Umbilical cord (tissue), 2 donors: ENCODE results near the gene ERCC6. TPM values are rescaled to one million over a fixed set of nuclear protein-coding genes. Genes with fewer than 3 reads are reported as not detected.
A peak's percentile ranks its signal among the peaks of the same experiment; 100 is the strongest.

Source experiments
- DNase-seq: peaks from one replicate; pipeline ENCODE4 v3.0.0-alpha.2; 2015; ENCODE audit warnings: low spot score
- total RNA-seq: library from RNA; depleted of rRNA; stranded (reverse); fragments of >200 nt; gene quantifications from one replicate; pipeline ENCODE4 v1.2.3, GENCODE V29; 2014; ENCODE audit warnings: low replicate concordance; ENCODE audit not compliant: insufficient read depth

ERCC6 gene
- total RNA-seq, 1 donor from 2014 or later: 31.8 TPM

DNA sequence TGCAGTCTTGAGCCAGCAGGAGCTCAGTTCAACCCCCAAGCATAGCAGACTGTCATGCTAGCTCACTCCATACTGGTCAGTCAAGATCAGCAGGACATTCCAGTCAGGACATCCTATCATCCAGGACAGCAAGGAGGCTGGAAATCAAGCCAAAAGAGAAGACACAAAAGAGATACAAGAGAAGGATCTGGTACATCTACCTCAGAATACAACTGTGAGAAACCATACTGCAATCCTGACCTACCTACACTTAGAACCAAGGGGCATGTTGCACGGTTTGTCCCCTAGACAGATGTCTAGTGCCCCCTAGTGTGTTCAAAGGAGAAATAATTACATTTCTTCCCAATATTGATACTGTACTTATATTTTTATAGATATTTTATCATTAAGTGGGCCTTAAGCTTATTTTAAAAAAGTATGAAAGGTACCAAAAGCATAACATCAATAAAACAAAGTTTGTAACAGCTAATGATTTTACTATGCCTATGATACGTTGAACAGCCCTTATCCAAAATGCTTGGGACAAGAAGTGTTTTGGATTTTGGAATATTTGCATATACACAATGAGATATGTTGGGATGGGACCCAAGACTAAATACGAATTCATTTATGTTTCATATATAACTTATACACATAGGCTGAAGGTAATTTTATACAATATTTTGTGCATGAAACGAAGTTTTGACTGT is 26.7 kb downstream of the ERCC6 start:
- DNase-seq: no peak

GRCh38 chr10:49509771-49510303 is 29.1 kb downstream of the ERCC6 start:
- DNase-seq: no peak

DNA sequence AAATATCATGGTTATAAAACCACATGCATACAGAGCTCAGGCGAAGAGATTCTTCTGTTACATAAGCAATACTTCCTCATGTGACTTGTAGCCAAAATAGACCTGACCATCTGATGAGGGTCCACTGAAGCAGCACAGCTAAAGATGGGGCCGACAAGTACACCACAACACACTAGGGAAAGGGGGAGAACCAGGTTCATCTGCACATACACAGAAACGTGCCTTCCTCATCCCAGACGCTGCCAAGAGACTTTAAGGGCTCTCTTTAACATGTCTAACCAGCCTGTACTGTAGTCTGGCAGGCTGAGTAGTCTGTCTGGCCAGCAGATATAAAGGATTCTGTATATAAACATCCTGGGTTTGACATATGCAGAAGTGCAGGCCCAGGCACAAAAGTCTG is 30.3 kb downstream of the ERCC6 start:
- DNase-seq: peak; percentile 27

GRCh38 chr10:49508249-49508648 is 30.7 kb downstream of the ERCC6 start:
- no peak for DNase-seq

GRCh38 chr10:49505589-49505988 is 33.3 kb downstream of the ERCC6 start:
- no peak for DNase-seq

DNA sequence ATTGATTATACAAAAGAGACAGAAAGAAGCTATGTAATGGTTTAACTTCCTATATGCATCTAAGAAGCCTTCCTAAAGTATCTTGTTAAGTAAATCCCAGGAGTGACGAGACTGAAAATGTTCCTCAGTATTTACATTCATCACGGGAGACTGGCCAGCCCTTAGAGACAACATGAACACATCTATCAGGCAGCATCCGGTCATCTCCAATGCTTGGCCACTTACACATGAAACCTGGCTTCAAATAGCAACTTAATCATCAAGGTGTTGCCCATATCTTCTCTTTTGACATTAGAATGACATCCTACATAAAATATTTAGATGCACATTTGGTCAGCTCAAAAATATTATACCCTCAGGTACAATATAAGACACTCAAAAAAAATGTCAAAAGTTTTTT is 33.8 kb downstream of the ERCC6 start:
- DNase-seq: no peak

- DNase-seq: no peak
Observed at GRCh38 chr10:49504528-49504927, 34.4 kb downstream of the ERCC6 start.

DNA sequence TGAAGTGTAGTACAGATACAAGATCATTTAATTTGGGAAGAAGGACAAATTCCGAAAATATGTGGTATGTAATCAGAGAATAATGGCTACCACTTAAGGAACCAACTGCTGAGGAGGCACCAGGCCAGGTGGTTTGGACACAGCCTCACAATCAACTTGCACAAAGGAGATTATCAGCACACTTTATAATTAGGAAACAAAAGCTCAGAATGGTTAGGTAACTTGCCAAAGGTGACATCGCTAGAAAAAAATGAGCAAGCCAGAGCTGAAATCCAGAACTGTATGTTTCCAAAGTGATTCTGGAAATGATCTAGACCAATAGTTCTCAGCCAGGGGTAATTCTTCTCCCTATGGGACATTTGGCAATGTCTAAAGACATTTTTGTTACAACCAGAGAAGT is 36.6 kb downstream of the ERCC6 start:
- DNase-seq: no peak

DNA sequence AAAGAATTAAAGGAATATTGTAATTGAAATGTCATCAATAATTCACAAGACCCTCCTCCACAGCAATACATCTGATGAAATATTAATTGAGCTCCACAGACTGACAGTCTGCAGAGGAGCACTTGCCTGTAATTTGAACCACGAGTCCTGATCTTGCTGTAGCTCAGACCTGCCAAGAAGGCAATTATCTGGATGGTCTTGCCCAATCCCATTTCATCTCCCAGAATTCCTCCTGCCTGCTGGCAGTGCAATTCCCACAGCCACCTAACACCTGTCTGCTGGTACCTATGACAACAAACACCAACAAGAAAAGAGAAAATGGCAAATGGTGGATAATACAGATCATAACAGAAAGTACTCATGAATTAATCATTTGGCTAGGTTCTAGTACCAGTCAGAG is 38.5 kb downstream of the ERCC6 start:
- no peak for DNase-seq

- no peak for DNase-seq
Observed at GRCh38 chr10:49499305-49499851, 39.5 kb downstream of the ERCC6 start.

DNA sequence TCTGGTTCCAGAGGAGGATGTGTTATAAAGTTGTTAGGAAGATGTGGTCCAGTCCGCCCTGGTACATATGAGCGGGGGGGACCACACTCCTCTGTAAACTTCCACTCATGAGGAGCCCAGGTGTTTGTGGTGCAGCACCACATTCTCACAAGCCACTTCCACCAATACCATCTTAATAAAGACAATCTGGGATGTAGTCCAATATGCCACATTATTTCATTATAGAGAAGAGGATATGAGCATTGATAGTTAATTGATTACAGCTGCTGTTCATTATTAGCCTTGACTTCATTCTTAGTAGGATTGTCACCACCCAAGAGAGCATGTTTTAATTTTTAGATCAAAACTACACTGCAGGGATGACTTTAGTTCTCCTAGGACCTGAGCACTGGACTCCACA is 40.5 kb downstream of the ERCC6 start:
- no peak for DNase-seq

GRCh38 chr10:49497358-49497757 is 41.6 kb downstream of the ERCC6 start:
- DNase-seq: no peak

DNA sequence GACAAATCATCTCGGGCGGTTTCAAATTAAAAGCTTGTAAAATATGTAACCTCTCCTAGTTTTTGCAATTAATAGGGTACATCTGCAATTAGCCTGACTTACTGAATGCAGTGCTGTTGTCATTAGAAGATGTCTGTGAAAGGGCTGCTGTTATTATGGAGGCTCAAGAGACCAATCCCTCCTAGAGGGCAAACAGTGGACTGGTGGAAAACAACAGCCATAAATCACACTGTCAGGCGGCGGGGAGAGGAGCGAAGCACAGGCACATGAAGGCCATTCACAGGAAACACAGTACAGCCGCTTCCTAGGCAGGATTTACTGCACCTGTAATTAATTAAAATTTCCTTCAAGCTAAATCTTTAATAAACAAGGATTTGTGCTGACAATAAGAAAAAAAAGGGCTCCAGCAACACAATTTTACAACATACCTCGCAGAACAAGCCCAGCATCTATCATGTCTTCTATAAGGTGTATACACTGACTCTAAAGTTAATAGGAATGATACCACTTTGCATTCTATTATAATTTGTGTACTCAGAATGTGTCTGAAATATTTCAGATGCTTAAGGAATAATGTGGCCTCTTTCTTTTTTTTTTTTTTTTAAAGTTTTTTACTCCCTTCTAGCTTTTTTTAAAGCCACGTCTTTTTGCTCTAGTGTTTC is 50.7 kb downstream of the ERCC6 start:
- no peak for DNase-seq

- DNase-seq: no peak
Observed at GRCh38 chr10:49486738-49487137, 52.2 kb downstream of the ERCC6 start.

- no peak for DNase-seq
Observed at GRCh38 chr10:49486009-49486408, 52.9 kb downstream of the ERCC6 start.

DNA sequence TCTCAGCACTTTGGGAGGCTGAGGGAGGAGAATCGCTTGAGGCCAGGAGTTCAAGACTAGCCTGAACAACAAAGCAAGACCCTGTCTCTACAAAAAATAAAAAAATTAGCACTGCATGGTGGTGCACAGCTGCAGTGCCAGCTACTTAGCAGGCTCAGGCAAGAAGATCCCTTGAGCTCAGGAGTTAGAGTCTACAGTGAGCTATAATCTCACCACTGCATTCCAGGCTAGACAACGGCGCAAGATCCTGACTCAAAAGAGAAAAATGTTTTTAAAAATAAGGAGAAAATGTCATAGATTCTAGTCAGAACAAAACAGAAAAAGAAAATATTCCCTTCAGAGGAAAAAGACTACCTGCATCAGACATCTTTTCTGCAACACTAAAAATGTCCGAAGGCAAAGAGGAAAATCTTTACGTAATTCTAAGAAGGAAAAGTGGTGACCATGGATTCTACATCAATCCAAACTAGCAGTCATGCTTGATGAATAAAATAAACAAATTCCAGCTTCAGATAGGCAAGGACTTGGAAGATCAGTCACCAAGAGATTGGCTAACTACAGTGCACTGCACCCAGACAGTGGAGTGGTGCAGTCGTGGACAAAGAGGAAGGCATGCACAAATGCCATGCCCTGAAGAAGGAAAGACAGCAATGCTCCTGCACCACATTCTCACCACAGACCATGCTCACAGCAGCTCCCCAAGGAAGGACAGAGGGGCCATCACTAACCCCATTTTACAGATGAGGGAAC is 54.3 kb downstream of the ERCC6 start:
- DNase-seq: peak; percentile 74

- peak; percentile 83 for DNase-seq
Observed at GRCh38 chr10:49478819-49479218, 60.1 kb downstream of the ERCC6 start.

GRCh38 chr10:49474901-49475300 is 64.0 kb downstream of the ERCC6 start:
- DNase-seq: no peak

- no peak for DNase-seq
Observed at GRCh38 chr10:49471532-49471931, 67.4 kb downstream of the ERCC6 start.

DNA sequence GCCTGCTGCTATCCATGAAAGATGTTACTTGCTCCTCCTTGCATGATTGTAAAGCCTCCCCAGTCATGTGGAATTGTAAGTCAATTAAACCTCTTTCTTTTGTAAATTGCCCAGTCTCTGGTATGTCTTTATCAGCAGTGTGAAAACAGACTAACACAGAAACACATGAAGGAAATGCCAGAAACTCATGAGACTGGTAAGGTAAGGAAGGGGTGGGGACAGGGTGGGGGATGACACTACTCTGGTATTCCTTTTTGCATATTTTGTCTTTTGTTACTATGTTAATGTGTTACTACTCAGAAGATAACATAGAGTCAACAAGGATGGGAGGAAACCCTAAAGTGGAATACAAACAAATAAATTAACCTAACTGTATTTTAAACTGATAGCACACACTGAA is 73.2 kb downstream of the ERCC6 start:
- DNase-seq: no peak
